Measurements from ENCODE around the gene NEO1. TPM values are rescaled to one million over a fixed set of nuclear protein-coding genes. Genes with fewer than 3 reads are reported as not detected.
A peak's percentile ranks its signal among the peaks of the same experiment; 100 is the strongest.

The NEO1 gene
- total and polyA plus RNA-seq, 9 of the 15 experiments (the other 6 are each of a cell fraction or from before 2014, with no cell fraction given) = 0.08 to 1.7 (median 0.48) TPM

DNA sequence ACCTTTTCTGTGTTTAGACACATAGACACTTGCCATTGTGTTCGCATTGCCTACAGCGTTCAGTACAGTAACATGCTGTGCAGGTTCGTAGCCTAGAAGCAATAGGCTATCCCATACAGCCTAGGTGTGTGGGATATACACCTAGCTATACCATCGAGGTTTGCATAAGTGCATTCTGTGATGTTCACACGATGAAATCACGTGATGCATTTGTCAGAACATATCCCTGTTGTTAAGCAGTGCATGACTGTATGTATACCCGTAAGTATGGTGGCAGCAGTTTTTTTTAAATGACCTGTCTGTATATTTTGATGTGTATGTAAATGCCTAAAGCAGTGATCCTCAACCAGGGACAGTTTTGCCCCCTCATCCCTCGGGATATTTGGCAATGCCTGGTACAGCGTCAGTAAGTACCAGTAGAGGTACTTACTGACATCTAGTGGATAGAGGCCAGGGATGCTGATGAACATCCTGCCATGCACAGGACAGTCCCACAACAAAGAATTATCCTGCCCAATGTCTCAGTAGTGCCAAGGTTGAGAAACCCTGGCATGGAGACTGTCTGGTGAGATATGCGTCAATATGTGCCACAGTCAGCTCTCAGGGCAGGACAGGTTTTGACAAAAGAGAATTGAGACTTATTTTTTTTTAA lies 187.4 kb downstream of the NEO1 start (continued):
- TF ChIP-seq SMC3 (conservative IDR thresholded peaks at IDR 0.05; ENCODE audit: insufficient read depth, low read depth, low read length) (no peak), ZZZ3 (IDR thresholded peaks at IDR 0.05) (no peak), L3MBTL2 (IDR thresholded peaks at IDR 0.05) (no peak), ZNF644 (tag; IDR thresholded peaks at IDR 0.05; ENCODE audit: low read depth) (no peak), ZNF324 (CRISPR knock-in tag; IDR thresholded peaks at IDR 0.05) (no peak), TAF1 (IDR thresholded peaks at IDR 0.05; ENCODE audit: control insufficient read depth, extremely low read depth, insufficient read depth, low read length, severe bottlenecking) (no peak), HMG20B (CRISPR knock-in tag; IDR thresholded peaks at IDR 0.05) (no peak), POLR2G (IDR thresholded peaks at IDR 0.05; ENCODE audit: low read depth, low read length) (no peak), NFIX (CRISPR knock-in tag; IDR thresholded peaks at IDR 0.05; ENCODE audit: low read depth) (no peak), ETV1 (tag; conservative IDR thresholded peaks at IDR 0.05; ENCODE audit: low read depth) (no peak), MXI1 (IDR thresholded peaks at IDR 0.05; ENCODE audit: low read depth, low read length) (no peak), SMARCA5 (IDR thresholded peaks at IDR 0.05) (no peak), EP300 (IDR thresholded peaks at IDR 0.05; ENCODE audit: low read length) (no peak), CEBPB (tag; IDR thresholded peaks at IDR 0.05) (peak; percentile 26; the same call in 1 of the 2 replicates), RAD21 (CRISPR knock-in tag; conservative IDR thresholded peaks at IDR 0.05 in 1 of 2, IDR thresholded peaks at IDR 0.05 in 1 of 2) (peak; percentile 11 to 58; a peak in 2 of 4 replicates), ZNF512 (tag; IDR thresholded peaks at IDR 0.05) (no peak), HMG20A (CRISPR knock-in tag; conservative IDR thresholded peaks at IDR 0.05) (no peak), RUNX1 (IDR thresholded peaks at IDR 0.05; ENCODE audit: low read depth) (no peak), GABPA (tag; conservative IDR thresholded peaks at IDR 0.05; ENCODE audit: low read depth) (no peak)
- TF ChIP-seq, protein P1, sequence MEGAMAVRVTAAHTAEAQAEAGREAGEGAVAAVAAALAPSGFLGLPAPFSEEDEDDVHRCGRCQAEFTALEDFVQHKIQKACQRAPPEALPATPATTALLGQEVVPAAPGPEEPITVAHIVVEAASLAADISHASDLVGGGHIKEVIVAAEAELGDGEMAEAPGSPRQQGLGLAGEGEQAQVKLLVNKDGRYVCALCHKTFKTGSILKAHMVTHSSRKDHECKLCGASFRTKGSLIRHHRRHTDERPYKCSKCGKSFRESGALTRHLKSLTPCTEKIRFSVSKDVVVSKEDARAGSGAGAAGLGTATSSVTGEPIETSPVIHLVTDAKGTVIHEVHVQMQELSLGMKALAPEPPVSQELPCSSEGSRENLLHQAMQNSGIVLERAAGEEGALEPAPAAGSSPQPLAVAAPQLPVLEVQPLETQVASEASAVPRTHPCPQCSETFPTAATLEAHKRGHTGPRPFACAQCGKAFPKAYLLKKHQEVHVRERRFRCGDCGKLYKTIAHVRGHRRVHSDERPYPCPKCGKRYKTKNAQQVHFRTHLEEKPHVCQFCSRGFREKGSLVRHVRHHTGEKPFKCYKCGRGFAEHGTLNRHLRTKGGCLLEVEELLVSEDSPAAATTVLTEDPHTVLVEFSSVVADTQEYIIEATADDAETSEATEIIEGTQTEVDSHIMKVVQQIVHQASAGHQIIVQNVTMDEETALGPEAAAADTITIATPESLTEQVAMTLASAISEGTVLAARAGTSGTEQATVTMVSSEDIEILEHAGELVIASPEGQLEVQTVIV (CRISPR knock-in tag; IDR thresholded peaks at IDR 0.05; ENCODE audit: borderline replicate concordance) = no peak
- TF ChIP-seq, protein P2, sequence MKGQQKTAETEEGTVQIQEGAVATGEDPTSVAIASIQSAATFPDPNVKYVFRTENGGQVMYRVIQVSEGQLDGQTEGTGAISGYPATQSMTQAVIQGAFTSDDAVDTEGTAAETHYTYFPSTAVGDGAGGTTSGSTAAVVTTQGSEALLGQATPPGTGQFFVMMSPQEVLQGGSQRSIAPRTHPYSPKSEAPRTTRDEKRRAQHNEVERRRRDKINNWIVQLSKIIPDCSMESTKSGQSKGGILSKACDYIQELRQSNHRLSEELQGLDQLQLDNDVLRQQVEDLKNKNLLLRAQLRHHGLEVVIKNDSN (CRISPR knock-in tag; IDR thresholded peaks at IDR 0.05) = no peak
- TF ChIP-seq, protein P3, sequence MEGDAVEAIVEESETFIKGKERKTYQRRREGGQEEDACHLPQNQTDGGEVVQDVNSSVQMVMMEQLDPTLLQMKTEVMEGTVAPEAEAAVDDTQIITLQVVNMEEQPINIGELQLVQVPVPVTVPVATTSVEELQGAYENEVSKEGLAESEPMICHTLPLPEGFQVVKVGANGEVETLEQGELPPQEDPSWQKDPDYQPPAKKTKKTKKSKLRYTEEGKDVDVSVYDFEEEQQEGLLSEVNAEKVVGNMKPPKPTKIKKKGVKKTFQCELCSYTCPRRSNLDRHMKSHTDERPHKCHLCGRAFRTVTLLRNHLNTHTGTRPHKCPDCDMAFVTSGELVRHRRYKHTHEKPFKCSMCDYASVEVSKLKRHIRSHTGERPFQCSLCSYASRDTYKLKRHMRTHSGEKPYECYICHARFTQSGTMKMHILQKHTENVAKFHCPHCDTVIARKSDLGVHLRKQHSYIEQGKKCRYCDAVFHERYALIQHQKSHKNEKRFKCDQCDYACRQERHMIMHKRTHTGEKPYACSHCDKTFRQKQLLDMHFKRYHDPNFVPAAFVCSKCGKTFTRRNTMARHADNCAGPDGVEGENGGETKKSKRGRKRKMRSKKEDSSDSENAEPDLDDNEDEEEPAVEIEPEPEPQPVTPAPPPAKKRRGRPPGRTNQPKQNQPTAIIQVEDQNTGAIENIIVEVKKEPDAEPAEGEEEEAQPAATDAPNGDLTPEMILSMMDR (IDR thresholded peaks at IDR 0.05 in 2 of 3, conservative IDR thresholded peaks at IDR 0.05 in 1 of 3; ENCODE audit: insufficient read depth in 2 of 3, low read depth in 1 of 3, low read length in 3 of 3) = peak; percentile 23 to 45 (median 41); a peak in 4 of 6 replicates
